DMS153 treated with DMSO at 0.1 percent for 48 hours (cell line): ENCODE results near the gene CFAP45.

Source experiments
- DNase-seq: peaks from one replicate; lab custom pipeline; 2025; ENCODE audit not compliant: unreplicated experiment; lab: John Stamatoyannopoulos, UW

CFAP45 gene

GRCh38 chr1:159854693-159855192 is 45.2 kb downstream of the CFAP45 start:
- peak; percentile 69 for DNase-seq

GRCh38 chr1:159854116-159854692 is 45.8 kb downstream of the CFAP45 start:
- peak; percentile 71 for DNase-seq

GRCh38 chr1:159853417-159854115 is 46.4 kb downstream of the CFAP45 start:
- peak; percentile 71 for DNase-seq

- DNase-seq = no peak
Measured at GRCh38 chr1:159851407-159851806, 48.6 kb downstream of the CFAP45 start.

- no peak for DNase-seq
Measured at GRCh38 chr1:159849626-159850366, 50.2 kb downstream of the CFAP45 start.

- no peak for DNase-seq
Measured at GRCh38 chr1:159848326-159848725, 51.6 kb downstream of the CFAP45 start.

GRCh38 chr1:159847231-159847630 is 52.7 kb downstream of the CFAP45 start:
- DNase-seq = no peak

- no peak for DNase-seq
Measured at GRCh38 chr1:159845751-159846629, 54.0 kb downstream of the CFAP45 start.

- no peak for DNase-seq
Measured at GRCh38 chr1:159843459-159843858, 56.5 kb downstream of the CFAP45 start.

GRCh38 chr1:159841749-159842148 is 58.2 kb downstream of the CFAP45 start:
- no peak for DNase-seq

GRCh38 chr1:159839116-159839849 is 60.7 kb downstream of the CFAP45 start:
- no peak for DNase-seq

- no peak for DNase-seq
Measured at GRCh38 chr1:159838715-159839114, 61.2 kb downstream of the CFAP45 start.

GRCh38 chr1:159835862-159836525 is 64.0 kb downstream of the CFAP45 start:
- no peak for DNase-seq

GRCh38 chr1:159835356-159835755 is 64.6 kb downstream of the CFAP45 start:
- DNase-seq = no peak

- DNase-seq = no peak
Measured at GRCh38 chr1:159832309-159832708, 67.7 kb downstream of the CFAP45 start.

GRCh38 chr1:159831412-159832141 is 68.4 kb downstream of the CFAP45 start:
- DNase-seq = no peak

GRCh38 chr1:159830722-159831121 is 69.2 kb downstream of the CFAP45 start:
- DNase-seq = no peak

- DNase-seq = no peak
Measured at GRCh38 chr1:159829822-159830465, 70.0 kb downstream of the CFAP45 start.

GRCh38 chr1:159829273-159829634 is 70.7 kb downstream of the CFAP45 start:
- DNase-seq = peak; percentile 81
